Activated CD4-positive, alpha-beta T cell treated with anti-CD3 and anti-CD28 coated beads for 1 hour (primary cell): Measurements from ENCODE around the gene UBLCP1.
A peak's percentile ranks its signal among the peaks of the same experiment; 100 is the strongest.
"Not testable (repeated sequence)": the region's sequence is repeated elsewhere in the genome, so short reads cannot be mapped to it uniquely, and the experiment has no call there.

ENCODE experiments used
- DNase-seq: peaks from one replicate; pipeline ENCODE4 v3.0.0-alpha.2; 2020

UBLCP1 gene

GRCh38 chr5:159257007-159257406, 6.1 kb upstream of the UBLCP1 start:
- DNase-seq = no peak

GRCh38 chr5:159257629-159258283, 5.3 kb upstream of the UBLCP1 start:
- DNase-seq = no peak

- DNase-seq = no peak
Observed at GRCh38 chr5:159258361-159258760, 4.7 kb upstream of the UBLCP1 start.

- not testable (repeated sequence) for DNase-seq
Observed at GRCh38 chr5:159260212-159260611, 2.9 kb upstream of the UBLCP1 start.

- DNase-seq = no peak
Observed at GRCh38 chr5:159262472-159262858, 625 bp upstream of the UBLCP1 start.

- no peak for DNase-seq
Observed at GRCh38 chr5:159263569-159263905, 447 bp downstream of the UBLCP1 start.

- not testable (repeated sequence) for DNase-seq
Observed at GRCh38 chr5:159266764-159267163, 3.7 kb downstream of the UBLCP1 start.

- DNase-seq = no peak
Observed at GRCh38 chr5:159269723-159270122, 6.6 kb downstream of the UBLCP1 start.

GRCh38 chr5:159273923-159274322, 10.8 kb downstream of the UBLCP1 start:
- DNase-seq = no peak

GRCh38 chr5:159274676-159275075, 11.6 kb downstream of the UBLCP1 start:
- DNase-seq = no peak

- no peak for DNase-seq
Observed at GRCh38 chr5:159286420-159287035, 23.4 kb downstream of the UBLCP1 start.

- DNase-seq = no peak
Observed at GRCh38 chr5:159290741-159291140, 27.7 kb downstream of the UBLCP1 start.

- no peak for DNase-seq
Observed at GRCh38 chr5:159294921-159295320, 31.8 kb downstream of the UBLCP1 start.

- not testable (repeated sequence) for DNase-seq
Observed at GRCh38 chr5:159297300-159297699, 34.2 kb downstream of the UBLCP1 start.

- DNase-seq = no peak
Observed at GRCh38 chr5:159301466-159301865, 38.4 kb downstream of the UBLCP1 start.

- not testable (repeated sequence) for DNase-seq
Observed at GRCh38 chr5:159301929-159302860, 39.1 kb downstream of the UBLCP1 start.

- DNase-seq = no peak
Observed at GRCh38 chr5:159303286-159303685, 40.2 kb downstream of the UBLCP1 start.

- no peak for DNase-seq
Observed at GRCh38 chr5:159304961-159305595, 42.0 kb downstream of the UBLCP1 start.

GRCh38 chr5:159309689-159310433, 46.8 kb downstream of the UBLCP1 start:
- DNase-seq = no peak

- DNase-seq = peak; percentile 19
Observed at GRCh38 chr5:159310511-159310910, 47.4 kb downstream of the UBLCP1 start.

- DNase-seq = no peak
Observed at GRCh38 chr5:159311063-159311462, 48.0 kb downstream of the UBLCP1 start.

- no peak for DNase-seq
Observed at GRCh38 chr5:159313197-159313596, 50.1 kb downstream of the UBLCP1 start.
